ENCODE measurements around the gene LCE1F. TPM values are rescaled to one million over a fixed set of nuclear protein-coding genes. Genes with fewer than 3 reads are reported as not detected.

Gene LCE1F
- total RNA-seq, 4 donors from 2014 or later: not detected

GRCh38 chr1:152759453-152760173 is 15.3 kb upstream of the LCE1F start:
- Histone ChIP-seq H3K4me1 (no peaks in the 10 kb centered on the region), H3K9me3 (no peaks in the 10 kb centered on the region), H3K36me3 (no peaks in the 10 kb centered on the region), H3K4me3 (no peak overlapping the region), H3K27me3 (no peaks in the 10 kb centered on the region), H3K27ac (no peak overlapping the region)
- TF ChIP-seq, protein P1, sequence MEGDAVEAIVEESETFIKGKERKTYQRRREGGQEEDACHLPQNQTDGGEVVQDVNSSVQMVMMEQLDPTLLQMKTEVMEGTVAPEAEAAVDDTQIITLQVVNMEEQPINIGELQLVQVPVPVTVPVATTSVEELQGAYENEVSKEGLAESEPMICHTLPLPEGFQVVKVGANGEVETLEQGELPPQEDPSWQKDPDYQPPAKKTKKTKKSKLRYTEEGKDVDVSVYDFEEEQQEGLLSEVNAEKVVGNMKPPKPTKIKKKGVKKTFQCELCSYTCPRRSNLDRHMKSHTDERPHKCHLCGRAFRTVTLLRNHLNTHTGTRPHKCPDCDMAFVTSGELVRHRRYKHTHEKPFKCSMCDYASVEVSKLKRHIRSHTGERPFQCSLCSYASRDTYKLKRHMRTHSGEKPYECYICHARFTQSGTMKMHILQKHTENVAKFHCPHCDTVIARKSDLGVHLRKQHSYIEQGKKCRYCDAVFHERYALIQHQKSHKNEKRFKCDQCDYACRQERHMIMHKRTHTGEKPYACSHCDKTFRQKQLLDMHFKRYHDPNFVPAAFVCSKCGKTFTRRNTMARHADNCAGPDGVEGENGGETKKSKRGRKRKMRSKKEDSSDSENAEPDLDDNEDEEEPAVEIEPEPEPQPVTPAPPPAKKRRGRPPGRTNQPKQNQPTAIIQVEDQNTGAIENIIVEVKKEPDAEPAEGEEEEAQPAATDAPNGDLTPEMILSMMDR (IDR thresholded peaks at IDR 0.05): no peak
- TF ChIP-seq POLR2A (IDR thresholded peaks at IDR 0.05): no peak
- no peak for DNase-seq

- DNase-seq: no peak
These were observed 14.3 kb upstream of the LCE1F start for GRCh38 chr1:152760551-152761190.

GRCh38 chr1:152761609-152762213 is 13.2 kb upstream of the LCE1F start:
- TF ChIP-seq, protein P1 (IDR thresholded peaks at IDR 0.05): no peak
- TF ChIP-seq POLR2A (IDR thresholded peaks at IDR 0.05): no peak
- H3K4me3 ChIP-seq: no peak overlapping the region
- H3K9me3 ChIP-seq: no peaks in the 10 kb centered on the region
- DNase-seq: no peak
- H3K4me1 ChIP-seq: no peaks in the 10 kb centered on the region
- no peaks in the 10 kb centered on the region for H3K36me3 ChIP-seq
- H3K27me3 ChIP-seq: no peaks in the 10 kb centered on the region
- H3K27ac ChIP-seq: no peak overlapping the region

More at GRCh38 chr1:152760551-152761190, 14.3 kb upstream of the LCE1F start:
- Histone ChIP-seq H3K4me1 (no peaks in the 10 kb centered on the region), H3K36me3 (no peaks in the 10 kb centered on the region), H3K9me3 (no peaks in the 10 kb centered on the region), H3K27ac (no peak overlapping the region), H3K4me3 (no peak overlapping the region), H3K27me3 (no peaks in the 10 kb centered on the region)
- TF ChIP-seq, protein P1 (IDR thresholded peaks at IDR 0.05): no peak
- TF ChIP-seq POLR2A (IDR thresholded peaks at IDR 0.05): no peak

DNA sequence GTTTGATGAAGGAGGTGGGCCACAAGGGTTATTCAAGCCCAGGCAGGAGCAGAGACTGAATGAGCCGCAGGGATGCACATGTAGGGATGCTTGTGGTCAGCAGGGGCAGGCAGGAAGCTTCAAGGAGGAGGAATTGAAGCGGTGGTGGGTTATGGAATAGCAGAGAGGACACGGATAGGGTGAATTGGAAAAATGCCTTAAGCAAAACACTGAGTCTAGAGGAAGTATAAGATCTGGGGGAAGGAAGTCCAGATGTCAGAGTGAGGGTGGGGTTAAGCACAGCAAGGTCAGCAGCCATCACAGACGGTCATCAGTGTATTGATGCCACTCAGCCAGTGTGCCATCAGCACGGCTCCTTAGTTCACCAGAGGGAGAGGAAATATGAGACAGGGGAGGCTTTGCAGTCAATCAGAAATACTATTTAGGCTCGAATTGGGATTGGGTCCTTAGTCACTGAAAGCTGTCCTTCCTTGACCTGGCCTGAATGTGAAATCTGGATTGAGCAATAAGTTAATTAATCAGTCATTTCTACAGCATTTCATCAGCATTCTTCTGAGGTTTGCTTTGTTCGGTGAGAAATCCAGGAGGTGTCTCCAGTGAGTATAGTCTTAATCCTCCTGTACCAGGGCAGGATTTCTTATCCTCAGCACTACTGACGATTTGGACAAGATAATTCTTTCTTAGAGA is 6.0 kb upstream of the LCE1F start:
- Histone ChIP-seq H3K9me3 (no peaks in the 10 kb centered on the region), H3K36me3 (no peaks in the 10 kb centered on the region), H3K27ac (no peak overlapping the region), H3K4me1 (no peaks in the 10 kb centered on the region), H3K4me3 (no peak overlapping the region), H3K27me3 (no peaks in the 10 kb centered on the region)
- TF ChIP-seq, protein P1 (IDR thresholded peaks at IDR 0.05): no peak
- TF ChIP-seq POLR2A (IDR thresholded peaks at IDR 0.05): no peak
- DNase-seq: no peak

DNA sequence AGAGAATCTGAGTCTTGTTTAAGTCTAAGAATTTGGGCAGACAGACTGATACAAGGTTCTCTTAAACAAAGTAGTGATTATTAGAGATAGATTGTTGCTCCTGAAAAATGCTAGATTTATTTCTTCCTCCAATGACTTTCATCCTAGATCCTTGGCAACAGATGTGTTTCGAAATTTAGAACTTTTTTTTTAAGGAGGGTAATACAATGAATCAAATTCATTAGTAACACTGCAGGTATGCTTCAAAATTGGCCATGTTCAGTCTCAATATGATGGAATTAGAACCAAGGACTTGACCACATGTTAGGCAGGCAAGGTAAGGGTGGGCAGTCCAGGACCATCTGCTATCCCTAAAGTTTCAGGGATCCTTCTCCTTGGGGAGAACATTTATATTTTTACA is 4.5 kb upstream of the LCE1F start:
- Histone ChIP-seq H3K27ac (no peak overlapping the region), H3K36me3 (no peaks in the 10 kb centered on the region), H3K27me3 (no peaks in the 10 kb centered on the region), H3K4me3 (no peak overlapping the region), H3K4me1 (no peaks in the 10 kb centered on the region), H3K9me3 (no peaks in the 10 kb centered on the region)
- no peak for DNase-seq
- TF ChIP-seq, protein P1 (IDR thresholded peaks at IDR 0.05): no peak
- no peak for TF ChIP-seq POLR2A (IDR thresholded peaks at IDR 0.05)

Measured in Peyer's patch (tissue), 4 donors.